OCI-LY1 (cell line): ENCODE data around the gene FAM72C.
"Not testable (repeated sequence)": the region's sequence is repeated elsewhere in the genome, so short reads cannot be mapped to it uniquely, and the experiment has no call there.

Experiments
- CTCF ChIP-seq: fragments of 200-600 bp; sonication (generic), shearing (Covaris generic); IDR thresholded peaks from 2 replicates; pipeline ENCODE4 v1.5.1; 2017; ENCODE audit warnings: mild to moderate bottlenecking, antibody characterized with exemption, low read length, moderate library complexity, mixed read lengths
- EZH2 ChIP-seq: fragments of 200-600 bp; sonication (generic), shearing (Covaris generic); IDR thresholded peaks from 2 replicates; pipeline ENCODE4 v1.8.0; 2017; ENCODE audit warnings: borderline replicate concordance, mixed run types, mild to moderate bottlenecking, antibody characterized with exemption, low read length, moderate library complexity, mixed read lengths

DNA sequence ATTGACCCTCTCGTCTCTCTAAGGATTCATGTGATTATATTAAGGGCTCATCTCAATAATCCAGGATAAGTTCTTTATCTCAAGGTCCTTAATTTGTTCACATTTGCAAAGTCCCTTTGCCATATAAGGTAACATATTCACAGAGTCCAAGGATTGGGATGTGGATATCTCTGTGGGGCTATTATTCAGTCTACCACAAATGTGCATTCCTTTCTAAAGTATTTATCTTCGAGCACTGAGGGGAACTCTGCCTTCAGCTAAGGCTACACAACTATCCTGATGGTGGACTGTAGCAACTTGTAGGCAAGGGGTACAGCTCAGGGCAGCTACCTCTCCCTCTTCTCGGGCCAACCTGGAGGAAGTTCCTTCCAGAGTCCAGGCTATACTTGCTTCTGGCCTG, 53.2 kb downstream of the FAM72C start:
- not testable (repeated sequence) for TF ChIP-seq CTCF, EZH2
